Measurements from ENCODE around the gene GABRG3. TPM values are rescaled to one million over a fixed set of nuclear protein-coding genes. Genes with fewer than 3 reads are reported as not detected.

Gene GABRG3
- total RNA-seq, 1 experiment from 2014 or later = not detected

DNA sequence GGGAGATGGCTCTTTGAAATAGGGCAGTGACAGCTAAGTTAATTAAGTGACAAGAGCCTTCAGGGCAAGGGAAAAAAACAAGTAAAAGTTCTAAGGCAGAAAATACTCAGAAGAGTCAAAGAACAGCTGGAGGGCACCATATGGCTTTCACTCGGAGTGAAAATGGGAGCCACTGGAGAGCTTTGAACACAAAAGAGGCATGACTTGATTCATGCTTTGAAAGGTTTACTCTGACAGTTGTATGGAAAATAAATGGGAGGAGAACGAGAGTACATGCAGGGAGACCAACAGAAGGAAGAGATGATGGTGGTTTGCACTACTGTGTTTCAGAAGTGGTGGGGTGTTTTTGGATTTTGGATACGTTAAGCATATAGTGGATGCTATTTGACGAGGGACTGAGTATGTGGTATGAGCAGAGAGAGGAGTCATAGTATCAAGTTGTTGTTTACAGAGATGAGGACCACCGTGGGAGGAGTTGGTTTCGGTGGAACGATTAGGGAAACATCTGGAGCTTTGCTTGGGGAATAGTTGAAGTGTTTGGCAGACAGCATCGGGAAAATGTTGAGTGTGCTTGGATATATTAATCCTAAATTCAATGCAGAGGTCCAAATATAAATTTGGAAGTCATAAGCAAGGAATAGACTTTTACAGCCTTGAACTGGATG lies 411.5 kb downstream of the GABRG3 start:
- peaks cover 10 to 44% of the 10 kb centered on the region in 2 experiments; a peak in 3 of 4 replicates for H3K9me3 ChIP-seq (ENCODE audit: control insufficient read depth in 1 of 2, insufficient read depth in 1 of 2, low read depth in 1 of 2, low read length in 2 of 2)
- no peaks in the 10 kb centered on the region for H3K36me3 ChIP-seq (ENCODE audit: control insufficient read depth in 1 of 2, insufficient read depth in 2 of 2, low read length in 2 of 2)
- no peaks in the 10 kb centered on the region for H4K20me1 ChIP-seq (ENCODE audit: insufficient read depth)
- no peaks in the 10 kb centered on the region for H3K4me1 ChIP-seq (ENCODE audit: control insufficient read depth in 1 of 2, insufficient read depth in 2 of 2, low read length in 2 of 2)
- no peak overlapping the region for H2AFZ ChIP-seq (ENCODE audit: low read depth, low read length, poor library complexity, severe bottlenecking)
- ChIA-PET RAD21 (ENCODE audit: low non-redundant PET in 1 of 2, low total read pairs in 2 of 2, uncharacterized antibody in 2 of 2, unreplicated experiment in 2 of 2) (no interaction called here), POLR2A (no interaction called here), CTCF (no interaction called here)
- no peak for ATAC-seq
- no peaks in the 10 kb centered on the region for H3K27me3 ChIP-seq (ENCODE audit: insufficient read depth, low read length)
- no peak overlapping the region for H3K9ac ChIP-seq (ENCODE audit: low read length)
- H3K79me2 ChIP-seq (ENCODE audit: insufficient read depth, low read length) = no peaks in the 10 kb centered on the region
- H3K27ac ChIP-seq (ENCODE audit: low read depth, low read length) = no peak overlapping the region
- no peak overlapping the region for H3K4me2 ChIP-seq (ENCODE audit: low read length)
- TF ChIP-seq CEBPB (IDR thresholded peaks at IDR 0.05; ENCODE audit: low read depth) = no peak
- no peak for TF ChIP-seq EZH2 (IDR thresholded peaks at IDR 0.05)
- TF ChIP-seq TCF7L2 (IDR thresholded peaks at IDR 0.05; ENCODE audit: borderline replicate concordance, extremely low read depth, insufficient read depth, insufficient read length) = no peak
- TF ChIP-seq, protein P1, sequence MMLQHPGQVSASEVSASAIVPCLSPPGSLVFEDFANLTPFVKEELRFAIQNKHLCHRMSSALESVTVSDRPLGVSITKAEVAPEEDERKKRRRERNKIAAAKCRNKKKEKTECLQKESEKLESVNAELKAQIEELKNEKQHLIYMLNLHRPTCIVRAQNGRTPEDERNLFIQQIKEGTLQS (IDR thresholded peaks at IDR 0.05) = no peak
- TF ChIP-seq, protein P2, sequence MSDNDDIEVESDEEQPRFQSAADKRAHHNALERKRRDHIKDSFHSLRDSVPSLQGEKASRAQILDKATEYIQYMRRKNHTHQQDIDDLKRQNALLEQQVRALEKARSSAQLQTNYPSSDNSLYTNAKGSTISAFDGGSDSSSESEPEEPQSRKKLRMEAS (IDR thresholded peaks at IDR 0.05) = no peak
- TF ChIP-seq SP1 (IDR thresholded peaks at IDR 0.05; ENCODE audit: low read depth) = no peak
- TF ChIP-seq, protein P3, sequence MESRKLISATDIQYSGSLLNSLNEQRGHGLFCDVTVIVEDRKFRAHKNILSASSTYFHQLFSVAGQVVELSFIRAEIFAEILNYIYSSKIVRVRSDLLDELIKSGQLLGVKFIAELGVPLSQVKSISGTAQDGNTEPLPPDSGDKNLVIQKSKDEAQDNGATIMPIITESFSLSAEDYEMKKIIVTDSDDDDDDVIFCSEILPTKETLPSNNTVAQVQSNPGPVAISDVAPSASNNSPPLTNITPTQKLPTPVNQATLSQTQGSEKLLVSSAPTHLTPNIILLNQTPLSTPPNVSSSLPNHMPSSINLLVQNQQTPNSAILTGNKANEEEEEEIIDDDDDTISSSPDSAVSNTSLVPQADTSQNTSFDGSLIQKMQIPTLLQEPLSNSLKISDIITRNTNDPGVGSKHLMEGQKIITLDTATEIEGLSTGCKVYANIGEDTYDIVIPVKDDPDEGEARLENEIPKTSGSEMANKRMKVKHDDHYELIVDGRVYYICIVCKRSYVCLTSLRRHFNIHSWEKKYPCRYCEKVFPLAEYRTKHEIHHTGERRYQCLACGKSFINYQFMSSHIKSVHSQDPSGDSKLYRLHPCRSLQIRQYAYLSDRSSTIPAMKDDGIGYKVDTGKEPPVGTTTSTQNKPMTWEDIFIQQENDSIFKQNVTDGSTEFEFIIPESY (IDR thresholded peaks at IDR 0.05; ENCODE audit: extremely low read depth, insufficient replicate concordance, low read length) = no peak
- no peak for TF ChIP-seq RAD21 (IDR thresholded peaks at IDR 0.05; ENCODE audit: low read depth)
- DNase-seq (ENCODE audit: low read depth, low spot score) = no peak
- H3K9me2 ChIP-seq (ENCODE audit: insufficient read depth) = no peaks in the 10 kb centered on the region
- intact Hi-C loops (cut with micrococcal nuclease) = no loop called here
- no TSS peak for BruUV-seq (replicated peaks)
- no peak overlapping the region for H3K4me3 ChIP-seq (replicated peaks in 1 of 2; ENCODE audit: low read depth in 1 of 2, low read length in 2 of 2)

Data from HCT116 (cell line).